DOHH2 (cell line): Measurements from ENCODE around the gene ST3GAL3.

Experiments used
- H3F3A ChIP-seq: fragments of 200-600 bp; sonication (generic), shearing (Covaris generic); 2 replicates; pipeline ENCODE4 v1.6.0; 2016; ENCODE audit warnings: antibody characterized with exemption, mild to moderate bottlenecking; ENCODE audit not compliant: control insufficient read depth, insufficient read depth
- H3K27ac ChIP-seq: fragments of 200-600 bp; sonication (generic); 2 replicates; pipeline ENCODE4 v1.5.1; 2014; ENCODE audit warnings: low read depth, mild to moderate bottlenecking, low read length, moderate library complexity
- H3K27me3 ChIP-seq: fragments of 200-600 bp; sonication (generic); 2 replicates; pipeline ENCODE4 v1.6.1; 2014; ENCODE audit warnings: mild to moderate bottlenecking, low read length, mixed read lengths; ENCODE audit not compliant: control insufficient read depth
- H3K36me3 ChIP-seq: fragments of 200-600 bp; sonication (generic); 2 replicates; pipeline ENCODE4 v1.6.1; 2014; ENCODE audit warnings: mild to moderate bottlenecking, low read length, moderate library complexity, mixed read lengths; ENCODE audit not compliant: control insufficient read depth
- H3K4me1 ChIP-seq: fragments of 200-600 bp; sonication (generic); 2 replicates; pipeline ENCODE4 v1.6.1; 2014; ENCODE audit warnings: mild to moderate bottlenecking, low read length, mixed read lengths; ENCODE audit not compliant: control insufficient read depth
- H3K4me2 ChIP-seq: fragments of 200-600 bp; sonication (generic); 2 replicates; pipeline ENCODE4 v1.6.0; 2014; ENCODE audit warnings: mild to moderate bottlenecking, low read length, moderate library complexity
- H3K4me3 ChIP-seq: fragments of 200-600 bp; sonication (generic); 2 replicates; pipeline ENCODE4 v1.5.1; 2014; ENCODE audit warnings: mild to moderate bottlenecking, low read length, mixed read lengths
- H3K79me2 ChIP-seq: fragments of 200-600 bp; sonication (generic); 2 replicates; pipeline ENCODE4 v1.6.1; 2014; ENCODE audit warnings: mild to moderate bottlenecking, low read length, mixed read lengths; ENCODE audit not compliant: control insufficient read depth
- H3K9me2 ChIP-seq: fragments of 200-600 bp; sonication (generic); replicated peaks from 2 replicates; pipeline ENCODE4 v1.6.1; 2014; ENCODE audit warnings: mild to moderate bottlenecking, low read length, mixed read lengths; ENCODE audit not compliant: control insufficient read depth
- H3K9me3 ChIP-seq: fragments of 200-600 bp; sonication (generic); 2 replicates; pipeline ENCODE4 v1.6.1; 2014; ENCODE audit warnings: antibody characterized with exemption, low read length, mixed read lengths; ENCODE audit not compliant: control insufficient read depth, insufficient read depth
- H4K20me1 ChIP-seq: fragments of 200-600 bp; sonication (generic); 2 replicates; pipeline ENCODE4 v1.6.0; 2014; ENCODE audit warnings: low read depth, mild to moderate bottlenecking, antibody characterized with exemption, low read length, moderate library complexity; ENCODE audit not compliant: control insufficient read depth, insufficient read depth
- CTCF ChIP-seq: fragments of 200-600 bp; sonication (generic); IDR thresholded peaks from one replicate; pipeline ENCODE4 v1.5.1; 2014; ENCODE audit warnings: antibody characterized with exemption, mild to moderate bottlenecking, low read depth, low read length; ENCODE audit not compliant: poor library complexity, severe bottlenecking
- EZH2phosphoT487 ChIP-seq: fragments of 200-600 bp; sonication (generic); IDR thresholded peaks from 2 replicates; pipeline ENCODE4 v1.6.1; 2017; ENCODE audit warnings: borderline replicate concordance, mild to moderate bottlenecking, antibody characterized with exemption, low read length, moderate library complexity, mixed read lengths

ST3GAL3 gene

GRCh38 chr1:43867976-43868740 lies 160.8 kb downstream of the ST3GAL3 start:
- Histone ChIP-seq H4K20me1 (no peaks in the 10 kb centered on the region; the same call in 1 of the 2 replicates), H3K9me2 (no peaks in the 10 kb centered on the region), H3K27me3 (no peaks in the 10 kb centered on the region), H3K36me3 (no peaks in the 10 kb centered on the region), H3K4me1 (no peaks in the 10 kb centered on the region), H3F3A (no peaks in the 10 kb centered on the region), H3K27ac (no peak overlapping the region), H3K4me3 (no peak overlapping the region), H3K4me2 (no peak overlapping the region), H3K9me3 (no peaks in the 10 kb centered on the region), H3K79me2 (no peaks in the 10 kb centered on the region)
- TF ChIP-seq EZH2phosphoT487, result no peak
- TF ChIP-seq CTCF, result no peak

- TF ChIP-seq EZH2phosphoT487, result no peak
- TF ChIP-seq CTCF, result no peak
- no peak overlapping the region for H3K4me3 ChIP-seq
- no peaks in the 10 kb centered on the region for H3K9me2 ChIP-seq
- H3K27me3 ChIP-seq, result no peaks in the 10 kb centered on the region
- H3K4me1 ChIP-seq, result no peaks in the 10 kb centered on the region
- no peak overlapping the region for H3K27ac ChIP-seq
- H3F3A ChIP-seq, result no peaks in the 10 kb centered on the region
- H3K79me2 ChIP-seq, result no peaks in the 10 kb centered on the region
- H3K36me3 ChIP-seq, result no peaks in the 10 kb centered on the region
- no peaks in the 10 kb centered on the region for H3K9me3 ChIP-seq
- H4K20me1 ChIP-seq, result no peaks in the 10 kb centered on the region; the same call in 1 of the 2 replicates
- H3K4me2 ChIP-seq, result no peak overlapping the region
Measured at GRCh38 chr1:43868741-43869067, 161.4 kb downstream of the ST3GAL3 start.

DNA sequence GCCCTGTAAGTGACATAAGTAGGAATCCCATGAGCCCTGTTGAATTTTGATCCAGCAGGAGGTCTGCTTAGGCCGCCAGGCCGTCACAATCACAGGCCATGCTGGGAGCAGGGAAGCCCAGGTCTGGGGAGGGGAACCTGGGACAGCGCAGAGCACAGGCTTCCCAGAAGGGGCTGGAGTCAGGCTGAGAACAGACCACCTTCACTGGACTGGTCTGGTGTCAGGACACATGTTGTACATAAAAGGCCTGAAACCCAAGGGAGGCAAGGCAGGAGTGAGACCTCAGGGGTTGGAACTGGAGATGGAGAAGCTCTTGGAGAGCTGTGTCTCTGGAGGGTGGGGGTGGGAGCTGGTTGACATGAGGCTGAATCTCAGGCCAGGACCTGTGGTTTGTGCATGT lies 163.0 kb downstream of the ST3GAL3 start:
- Histone ChIP-seq H3K4me1 (no peaks in the 10 kb centered on the region), H3K27ac (no peak overlapping the region), H3K36me3 (no peaks in the 10 kb centered on the region), H3K4me3 (no peak overlapping the region), H3F3A (no peaks in the 10 kb centered on the region), H3K79me2 (no peaks in the 10 kb centered on the region), H3K9me2 (no peaks in the 10 kb centered on the region), H3K9me3 (no peaks in the 10 kb centered on the region), H3K27me3 (no peaks in the 10 kb centered on the region), H3K4me2 (no peak overlapping the region), H4K20me1 (no peaks in the 10 kb centered on the region; the same call in 1 of the 2 replicates)
- no peak for TF ChIP-seq CTCF
- TF ChIP-seq EZH2phosphoT487, result no peak
